ENCODE data around the gene GNAQ. TPM values are rescaled to one million over a fixed set of nuclear protein-coding genes. Genes with fewer than 3 reads are reported as not detected.

Gene GNAQ
- total and polyA plus RNA-seq, 8 donors = 13.1 to 75.3 (median 38.5) TPM

DNA sequence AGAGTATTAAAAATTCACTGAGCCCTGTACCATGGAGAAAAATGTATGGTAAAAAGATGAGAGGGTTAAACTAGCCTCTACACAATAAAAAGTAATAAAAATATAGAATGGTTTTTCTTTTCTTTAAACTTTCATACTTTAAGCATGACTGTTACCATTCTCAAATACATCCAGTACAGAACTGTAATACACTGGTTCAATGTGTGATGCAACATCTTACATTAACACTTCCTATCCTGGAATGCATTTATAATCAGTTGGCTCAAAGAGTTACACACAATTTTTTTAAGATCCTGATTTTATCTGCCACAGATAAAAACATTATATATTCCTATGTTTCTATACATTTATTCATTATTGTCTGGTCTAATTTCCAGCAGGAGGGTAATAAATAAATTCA lies 4.7 kb downstream of the GNAQ start:
- no peaks in the 10 kb centered on the region for H3K9me3 ChIP-seq
- H3K36me3 ChIP-seq = no peaks in the 10 kb centered on the region
- peaks cover 40 to 80% (median 59%) of the 10 kb centered on the region in 4 donors for H3K4me1 ChIP-seq
- TF ChIP-seq, protein P1, sequence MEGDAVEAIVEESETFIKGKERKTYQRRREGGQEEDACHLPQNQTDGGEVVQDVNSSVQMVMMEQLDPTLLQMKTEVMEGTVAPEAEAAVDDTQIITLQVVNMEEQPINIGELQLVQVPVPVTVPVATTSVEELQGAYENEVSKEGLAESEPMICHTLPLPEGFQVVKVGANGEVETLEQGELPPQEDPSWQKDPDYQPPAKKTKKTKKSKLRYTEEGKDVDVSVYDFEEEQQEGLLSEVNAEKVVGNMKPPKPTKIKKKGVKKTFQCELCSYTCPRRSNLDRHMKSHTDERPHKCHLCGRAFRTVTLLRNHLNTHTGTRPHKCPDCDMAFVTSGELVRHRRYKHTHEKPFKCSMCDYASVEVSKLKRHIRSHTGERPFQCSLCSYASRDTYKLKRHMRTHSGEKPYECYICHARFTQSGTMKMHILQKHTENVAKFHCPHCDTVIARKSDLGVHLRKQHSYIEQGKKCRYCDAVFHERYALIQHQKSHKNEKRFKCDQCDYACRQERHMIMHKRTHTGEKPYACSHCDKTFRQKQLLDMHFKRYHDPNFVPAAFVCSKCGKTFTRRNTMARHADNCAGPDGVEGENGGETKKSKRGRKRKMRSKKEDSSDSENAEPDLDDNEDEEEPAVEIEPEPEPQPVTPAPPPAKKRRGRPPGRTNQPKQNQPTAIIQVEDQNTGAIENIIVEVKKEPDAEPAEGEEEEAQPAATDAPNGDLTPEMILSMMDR (IDR thresholded peaks at IDR 0.05) = no peak
- TF ChIP-seq POLR2AphosphoS5 (IDR thresholded peaks at IDR 0.05) (no peak), POLR2A (IDR thresholded peaks at IDR 0.05) (no peak), EP300 (IDR thresholded peaks at IDR 0.05) (no peak)
- H3K4me3 ChIP-seq = no peak overlapping the region
- no peaks in the 10 kb centered on the region for H3K27me3 ChIP-seq
- intact Hi-C loops (cut with DNase I; ENCODE audit: low total_unique reads) = no loop called here
- DNase-seq = no peak
- H3K27ac ChIP-seq = peak overlapping the region in 2 of 5 donors; percentile 56 to 81

- WGBS, 5 donors = 53 to 86% (median 77%) methylated on average over 1 of the region's 1 CpG
Measured at GRCh38 chr9:78026416-78026815, 5.2 kb downstream of the GNAQ start.

GRCh38 chr9:78025186-78025585 lies 6.4 kb downstream of the GNAQ start:
- Histone ChIP-seq H3K27ac (peak overlapping the region in 3 of 5 donors; percentile 5 to 81 (median 56)), H3K36me3 (no peaks in the 10 kb centered on the region), H3K4me3 (no peak overlapping the region), H3K27me3 (no peaks in the 10 kb centered on the region), H3K4me1 (peaks cover 52 to 97% (median 76%) of the 10 kb centered on the region in 4 donors), H3K9me3 (no peaks in the 10 kb centered on the region)
- no peak for DNase-seq
- TF ChIP-seq POLR2A (IDR thresholded peaks at IDR 0.05) = no peak
- no peak for TF ChIP-seq POLR2AphosphoS5 (IDR thresholded peaks at IDR 0.05)
- TF ChIP-seq, protein P1 (IDR thresholded peaks at IDR 0.05) = no peak
- 21 to 47% (median 41%) methylated on average over 7 of the region's 7 CpGs for WGBS, 5 donors
- intact Hi-C loops (cut with DNase I; ENCODE audit: low total_unique reads) = no loop called here

More at GRCh38 chr9:78026416-78026815, 5.2 kb downstream of the GNAQ start:
- Histone ChIP-seq H3K36me3 (no peaks in the 10 kb centered on the region), H3K4me1 (peaks cover 46 to 85% (median 64%) of the 10 kb centered on the region in 4 donors), H3K27ac (peak overlapping the region in 3 of 5 donors; percentile 7 to 81 (median 56)), H3K27me3 (no peaks in the 10 kb centered on the region), H3K9me3 (no peaks in the 10 kb centered on the region), H3K4me3 (no peak overlapping the region)
- intact Hi-C loops (cut with DNase I; ENCODE audit: low total_unique reads) = no loop called here
- TF ChIP-seq EP300 (IDR thresholded peaks at IDR 0.05) (no peak), POLR2A (IDR thresholded peaks at IDR 0.05) (no peak), POLR2AphosphoS5 (IDR thresholded peaks at IDR 0.05) (no peak)
- TF ChIP-seq, protein P1 (IDR thresholded peaks at IDR 0.05) = no peak
- no peak for DNase-seq

GRCh38 chr9:78023003-78023741 lies 8.4 kb downstream of the GNAQ start:
- no peaks in the 10 kb centered on the region for H3K36me3 ChIP-seq
- TF ChIP-seq POLR2A (IDR thresholded peaks at IDR 0.05) (peak in 1 of 4 donors; percentile 14), POLR2AphosphoS5 (IDR thresholded peaks at IDR 0.05) (peak in 2 of 3 donors; percentile 89), EP300 (IDR thresholded peaks at IDR 0.05) (no peak)
- H3K4me3 ChIP-seq = peak overlapping the region in 2 of 4 donors; percentile 13
- no peaks in the 10 kb centered on the region for H3K9me3 ChIP-seq
- H3K27me3 ChIP-seq = no peaks in the 10 kb centered on the region
- H3K4me1 ChIP-seq = peaks cover 52 to 98% (median 74%) of the 10 kb centered on the region in 4 donors
- peak; percentile 48 to 77 for DNase-seq
- 19 to 30% (median 21%) methylated on average over 5 of the region's 5 CpGs for WGBS, 5 donors
- peak overlapping the region; percentile 57 to 81 (median 77) for H3K27ac ChIP-seq
- intact Hi-C loops (cut with DNase I; ENCODE audit: low total_unique reads) = no loop called here

GRCh38 chr9:78021697-78022096 lies 9.9 kb downstream of the GNAQ start:
- DNase-seq = peak; percentile 67 to 69
- Histone ChIP-seq H3K27ac (peak overlapping the region; percentile 43 to 81 (median 70)), H3K9me3 (no peaks in the 10 kb centered on the region), H3K36me3 (no peaks in the 10 kb centered on the region), H3K4me3 (peak overlapping the region in 1 of 4 donors; percentile 13), H3K27me3 (no peaks in the 10 kb centered on the region), H3K4me1 (peaks cover 41 to 98% (median 65%) of the 10 kb centered on the region in 4 donors)
- intact Hi-C loops (cut with DNase I; ENCODE audit: low total_unique reads) = no loop called here
- 12 to 56% (median 29%) methylated on average over 8 of the region's 8 CpGs for WGBS, 5 donors
- TF ChIP-seq, protein P1 (IDR thresholded peaks at IDR 0.05) = peak in 3 of 7 experiments; percentile 9 to 36 (median 10)
- no peak for TF ChIP-seq EP300 (IDR thresholded peaks at IDR 0.05)
- peak in 1 of 3 donors; percentile 62 for TF ChIP-seq POLR2AphosphoS5 (IDR thresholded peaks at IDR 0.05)
- TF ChIP-seq POLR2A (IDR thresholded peaks at IDR 0.05) = no peak
